Activated CD4-positive, CD25-positive, alpha-beta regulatory T cell treated with anti-CD3 and anti-CD28 coated beads, Interleukin-2, amount 50 U/mL, for 72 hours (primary cell): Measurements from ENCODE around the gene TINAG.
"Not testable (repeated sequence)": the region's sequence is repeated elsewhere in the genome, so short reads cannot be mapped to it uniquely, and the experiment has no call there.

Experiments used
- DNase-seq: peaks from one replicate; pipeline ENCODE4 v3.0.0; 2021

Gene TINAG

GRCh38 chr6:54310377-54311152, 2.3 kb downstream of the TINAG start:
- DNase-seq = no peak

- no peak for DNase-seq
Measured at GRCh38 chr6:54315656-54316055, 7.4 kb downstream of the TINAG start.

- no peak for DNase-seq
Measured at GRCh38 chr6:54320871-54321270, 12.6 kb downstream of the TINAG start.

GRCh38 chr6:54327631-54328030, 19.4 kb downstream of the TINAG start:
- DNase-seq = no peak

GRCh38 chr6:54331571-54331970, 23.3 kb downstream of the TINAG start:
- DNase-seq = not testable (repeated sequence)

- DNase-seq = no peak
Measured at GRCh38 chr6:54335871-54336270, 27.6 kb downstream of the TINAG start.

- no peak for DNase-seq
Measured at GRCh38 chr6:54353975-54354374, 45.7 kb downstream of the TINAG start.

GRCh38 chr6:54354608-54355007, 46.4 kb downstream of the TINAG start:
- no peak for DNase-seq

- no peak for DNase-seq
Measured at GRCh38 chr6:54357141-54357540, 48.9 kb downstream of the TINAG start.

GRCh38 chr6:54361188-54361587, 52.9 kb downstream of the TINAG start:
- DNase-seq = no peak

GRCh38 chr6:54361734-54362133, 53.5 kb downstream of the TINAG start:
- no peak for DNase-seq

GRCh38 chr6:54366667-54367327, 58.6 kb downstream of the TINAG start:
- no peak for DNase-seq

- no peak for DNase-seq
Measured at GRCh38 chr6:54377776-54378175, 69.5 kb downstream of the TINAG start.

GRCh38 chr6:54386295-54386694, 78.1 kb downstream of the TINAG start:
- no peak for DNase-seq

- no peak for DNase-seq
Measured at GRCh38 chr6:54390362-54390761, 82.1 kb downstream of the TINAG start.

- no peak for DNase-seq
Measured at GRCh38 chr6:54391577-54391976, 83.3 kb downstream of the TINAG start.

- no peak for DNase-seq
Measured at GRCh38 chr6:54403096-54403495, 94.9 kb downstream of the TINAG start.

GRCh38 chr6:54404791-54405190, 96.5 kb downstream of the TINAG start:
- DNase-seq = no peak

- DNase-seq = no peak
Measured at GRCh38 chr6:54411767-54412166, 103.5 kb downstream of the TINAG start.

- DNase-seq = no peak
Measured at GRCh38 chr6:54415517-54415916, 107.3 kb downstream of the TINAG start.

GRCh38 chr6:54419885-54420284, 111.6 kb downstream of the TINAG start:
- DNase-seq = no peak

- DNase-seq = no peak
Measured at GRCh38 chr6:54426995-54427394, 118.8 kb downstream of the TINAG start.

- DNase-seq = no peak
Measured at GRCh38 chr6:54427396-54427937, 119.2 kb downstream of the TINAG start.

- DNase-seq = no peak
Measured at GRCh38 chr6:54428431-54428830, 120.2 kb downstream of the TINAG start.
